Testis (tissue), 2 donors: Measurements from ENCODE around the gene CELA2A.
A peak's percentile ranks its signal among the peaks of the same experiment; 100 is the strongest.

Experiments
- POLR2A ChIP-seq: fragments of 450-650 bp; IDR thresholded peaks from one replicate; pipeline ENCODE4 v1.6.1; 2017; ENCODE audit warnings: antibody characterized with exemption, mild to moderate bottlenecking, moderate library complexity
- TF ChIP-seq, protein P1 (sequence below), 3 experiments: fragments of 450-650 bp in 2 of 3; fragments of 200-600 bp in 1 of 3; sonication (generic) in 1 of 3; IDR thresholded peaks; one replicate each; pipeline ENCODE4 v1.5.1; 2016 to 2019; ENCODE audit warnings: antibody characterized with exemption in 3 of 3, mild to moderate bottlenecking in 2 of 3, moderate library complexity in 1 of 3

DNA sequence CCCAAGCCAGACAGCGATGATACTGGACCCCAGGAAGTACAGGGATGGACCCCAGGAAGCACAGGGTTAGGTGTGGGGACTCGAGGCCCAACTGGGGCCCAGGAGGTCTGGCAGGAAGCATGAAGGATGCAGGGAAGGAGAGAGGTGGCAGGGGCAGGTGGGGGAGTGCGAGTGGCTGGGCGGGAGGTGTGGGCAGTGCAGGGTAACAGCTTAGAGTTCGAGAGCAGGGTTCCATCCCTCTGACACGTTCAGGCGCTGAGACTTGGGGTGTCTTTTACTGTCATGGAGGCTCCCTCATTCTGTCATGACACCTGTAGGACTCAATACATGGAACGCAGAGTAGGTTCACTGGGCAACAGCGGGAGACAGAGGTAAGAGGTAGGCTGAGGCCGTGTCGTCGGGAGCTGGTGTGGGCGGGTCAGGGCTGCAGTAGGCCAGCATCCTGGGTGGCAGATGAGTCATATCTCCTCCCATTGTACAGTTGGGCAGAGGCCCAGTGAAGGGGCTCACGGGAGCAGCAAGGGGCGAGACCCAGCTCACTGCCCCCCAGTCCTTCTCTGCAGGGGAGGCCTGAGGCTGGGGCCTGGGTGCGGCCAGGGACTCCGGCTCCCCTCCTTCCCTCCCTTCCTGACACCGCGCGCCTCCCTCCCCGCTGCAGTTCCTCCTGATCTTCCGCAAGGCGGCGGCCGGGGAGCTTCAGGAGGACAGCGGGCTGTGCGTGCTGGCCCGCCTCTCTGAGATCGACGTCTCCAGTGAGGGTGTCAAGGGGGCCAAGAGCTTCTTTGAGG is 29.8 kb upstream of the CELA2A start:
- TF ChIP-seq POLR2A: no peak
- TF ChIP-seq, protein P1, sequence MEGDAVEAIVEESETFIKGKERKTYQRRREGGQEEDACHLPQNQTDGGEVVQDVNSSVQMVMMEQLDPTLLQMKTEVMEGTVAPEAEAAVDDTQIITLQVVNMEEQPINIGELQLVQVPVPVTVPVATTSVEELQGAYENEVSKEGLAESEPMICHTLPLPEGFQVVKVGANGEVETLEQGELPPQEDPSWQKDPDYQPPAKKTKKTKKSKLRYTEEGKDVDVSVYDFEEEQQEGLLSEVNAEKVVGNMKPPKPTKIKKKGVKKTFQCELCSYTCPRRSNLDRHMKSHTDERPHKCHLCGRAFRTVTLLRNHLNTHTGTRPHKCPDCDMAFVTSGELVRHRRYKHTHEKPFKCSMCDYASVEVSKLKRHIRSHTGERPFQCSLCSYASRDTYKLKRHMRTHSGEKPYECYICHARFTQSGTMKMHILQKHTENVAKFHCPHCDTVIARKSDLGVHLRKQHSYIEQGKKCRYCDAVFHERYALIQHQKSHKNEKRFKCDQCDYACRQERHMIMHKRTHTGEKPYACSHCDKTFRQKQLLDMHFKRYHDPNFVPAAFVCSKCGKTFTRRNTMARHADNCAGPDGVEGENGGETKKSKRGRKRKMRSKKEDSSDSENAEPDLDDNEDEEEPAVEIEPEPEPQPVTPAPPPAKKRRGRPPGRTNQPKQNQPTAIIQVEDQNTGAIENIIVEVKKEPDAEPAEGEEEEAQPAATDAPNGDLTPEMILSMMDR (IDR thresholded peaks at IDR 0.05): peak; percentile 37 to 60 (median 51)
